ENCODE results near the gene C19orf67. TPM values are rescaled to one million over a fixed set of nuclear protein-coding genes. Genes with fewer than 3 reads are reported as not detected.

The C19orf67 gene
- polyA plus RNA-seq, 1 donor (not counting 4 experiments of a cell fraction or from before 2014, with no cell fraction given), result not detected

DNA sequence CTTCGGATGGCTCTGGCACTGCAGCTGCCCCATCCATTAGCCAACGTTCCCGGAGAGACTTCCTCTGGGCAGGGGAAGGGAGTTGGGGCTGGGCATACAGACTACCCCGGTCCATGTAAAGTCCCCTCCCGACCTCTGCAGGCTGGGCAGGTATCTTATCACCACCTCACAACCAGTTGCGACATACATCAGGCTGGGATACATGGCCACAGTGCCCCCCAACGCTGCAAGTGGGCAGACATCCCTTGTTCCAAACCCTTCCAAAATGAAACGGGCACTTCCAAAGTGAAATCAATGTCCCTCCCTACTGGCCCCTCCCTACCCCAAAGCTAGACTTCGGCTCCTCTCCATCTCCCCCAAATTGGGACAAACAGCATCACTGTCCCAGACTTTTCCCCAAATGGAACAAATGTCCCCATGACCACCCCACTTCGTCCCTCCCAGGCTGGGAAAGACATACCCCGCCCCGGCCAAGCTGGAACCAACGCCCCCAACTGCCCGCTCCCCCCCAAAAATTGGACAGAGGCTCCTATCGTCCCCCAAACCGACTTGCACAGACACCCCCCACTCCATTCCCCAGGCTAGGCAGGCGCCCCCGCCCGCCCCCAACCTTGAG lies 28.7 kb downstream of the C19orf67 start:
- H3K4me2 ChIP-seq (ENCODE audit: control insufficient read depth, extremely low read depth, insufficient read depth, low read depth, low read length), result no peak overlapping the region
- no peak overlapping the region for H2AFZ ChIP-seq (ENCODE audit: control insufficient read depth, low read length)
- no peak for FAIRE-seq
- H3K79me2 ChIP-seq (ENCODE audit: control insufficient read depth, insufficient read depth, low read length), result no peaks in the 10 kb centered on the region
- H3K27me3 ChIP-seq (ENCODE audit: control insufficient read depth, extremely low read depth, insufficient read depth, low read length), result peaks cover 43% of the 10 kb centered on the region
- H4K20me1 ChIP-seq (ENCODE audit: control insufficient read depth, extremely low read depth, insufficient read depth, low read length), result no peaks in the 10 kb centered on the region
- no peak overlapping the region for H3K9ac ChIP-seq (ENCODE audit: control insufficient read depth, extremely low read depth, insufficient read depth, low read length)
- no peak overlapping the region for H3K4me3 ChIP-seq (ENCODE audit: control insufficient read depth in 2 of 3, extremely low read depth in 1 of 3, insufficient read depth in 2 of 3, low read depth in 1 of 3, low read length in 3 of 3)
- H3K4me1 ChIP-seq (ENCODE audit: control insufficient read depth, extremely low read depth, insufficient read depth, low read length), result no peaks in the 10 kb centered on the region
- no peaks in the 10 kb centered on the region for H3K36me3 ChIP-seq (ENCODE audit: control insufficient read depth in 2 of 2, extremely low read depth in 1 of 2, insufficient read depth in 2 of 2, low read length in 2 of 2)
- dilution Hi-C loops (cut with MboI; ENCODE audit: extremely low pct_ligation_motif_present, low sequenced_read_pairs), result no loop called here
- H3K9me3 ChIP-seq (ENCODE audit: control insufficient read depth, low read depth, low read length), result no peaks in the 10 kb centered on the region
- no peak for DNase-seq (ENCODE audit: low read depth, low spot score)
- H3K9me1 ChIP-seq (ENCODE audit: control insufficient read depth, extremely low read depth, insufficient read depth, low read length), result no peaks in the 10 kb centered on the region
- TF ChIP-seq, protein P1, sequence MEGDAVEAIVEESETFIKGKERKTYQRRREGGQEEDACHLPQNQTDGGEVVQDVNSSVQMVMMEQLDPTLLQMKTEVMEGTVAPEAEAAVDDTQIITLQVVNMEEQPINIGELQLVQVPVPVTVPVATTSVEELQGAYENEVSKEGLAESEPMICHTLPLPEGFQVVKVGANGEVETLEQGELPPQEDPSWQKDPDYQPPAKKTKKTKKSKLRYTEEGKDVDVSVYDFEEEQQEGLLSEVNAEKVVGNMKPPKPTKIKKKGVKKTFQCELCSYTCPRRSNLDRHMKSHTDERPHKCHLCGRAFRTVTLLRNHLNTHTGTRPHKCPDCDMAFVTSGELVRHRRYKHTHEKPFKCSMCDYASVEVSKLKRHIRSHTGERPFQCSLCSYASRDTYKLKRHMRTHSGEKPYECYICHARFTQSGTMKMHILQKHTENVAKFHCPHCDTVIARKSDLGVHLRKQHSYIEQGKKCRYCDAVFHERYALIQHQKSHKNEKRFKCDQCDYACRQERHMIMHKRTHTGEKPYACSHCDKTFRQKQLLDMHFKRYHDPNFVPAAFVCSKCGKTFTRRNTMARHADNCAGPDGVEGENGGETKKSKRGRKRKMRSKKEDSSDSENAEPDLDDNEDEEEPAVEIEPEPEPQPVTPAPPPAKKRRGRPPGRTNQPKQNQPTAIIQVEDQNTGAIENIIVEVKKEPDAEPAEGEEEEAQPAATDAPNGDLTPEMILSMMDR (optimal IDR thresholded peaks at IDR 0.05 in 1 of 3, IDR thresholded peaks at IDR 0.05 in 1 of 3, conservative IDR thresholded peaks at IDR 0.05 in 1 of 3; ENCODE audit: extremely low read depth in 1 of 3, insufficient read depth in 2 of 3, low read length in 3 of 3), result no peak
- no peak for TF ChIP-seq EZH2 (IDR thresholded peaks at IDR 0.05; ENCODE audit: low read length)
- H3K27ac ChIP-seq (ENCODE audit: control insufficient read depth, insufficient read depth, low read length), result no peak overlapping the region

DNA sequence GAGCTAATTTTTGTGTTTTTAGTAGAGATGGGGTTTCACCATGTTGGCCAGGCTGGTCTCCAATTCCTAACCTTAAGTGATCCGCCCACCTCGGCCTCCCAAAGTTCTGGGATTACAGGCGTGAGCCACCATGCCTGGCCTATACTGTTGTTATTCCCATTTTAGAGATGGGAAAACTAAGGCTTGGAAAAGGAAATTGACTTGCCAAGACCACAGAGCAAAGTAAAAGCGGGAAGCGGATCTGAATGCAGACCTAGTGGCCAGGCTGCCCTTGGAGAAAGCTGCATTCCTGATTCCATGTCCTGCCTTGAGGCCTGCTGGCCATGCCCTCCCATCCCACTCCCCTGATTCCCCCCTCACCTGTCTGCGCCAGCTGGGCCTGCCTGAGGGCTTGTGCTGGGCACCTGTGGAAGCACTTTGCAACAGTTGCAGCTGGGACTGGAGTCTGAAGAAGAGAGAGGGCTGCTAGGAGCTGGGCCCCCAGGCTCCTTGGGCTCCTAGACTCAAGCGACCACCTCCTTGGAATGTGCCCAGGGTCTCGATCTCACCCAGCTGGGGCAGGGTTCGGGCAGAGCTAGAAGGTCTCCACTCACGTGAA lies 29.4 kb downstream of the C19orf67 start:
- Histone ChIP-seq H3K27me3 (ENCODE audit: control insufficient read depth, extremely low read depth, insufficient read depth, low read length) (peaks cover 40% of the 10 kb centered on the region), H4K20me1 (ENCODE audit: control insufficient read depth, extremely low read depth, insufficient read depth, low read length) (no peaks in the 10 kb centered on the region), H2AFZ (ENCODE audit: control insufficient read depth, low read length) (no peak overlapping the region), H3K27ac (ENCODE audit: control insufficient read depth, insufficient read depth, low read length) (no peak overlapping the region), H3K4me3 (ENCODE audit: control insufficient read depth in 2 of 3, extremely low read depth in 1 of 3, insufficient read depth in 2 of 3, low read depth in 1 of 3, low read length in 3 of 3) (no peak overlapping the region), H3K79me2 (ENCODE audit: control insufficient read depth, insufficient read depth, low read length) (no peaks in the 10 kb centered on the region), H3K36me3 (ENCODE audit: control insufficient read depth in 2 of 2, extremely low read depth in 1 of 2, insufficient read depth in 2 of 2, low read length in 2 of 2) (no peaks in the 10 kb centered on the region), H3K9me1 (ENCODE audit: control insufficient read depth, extremely low read depth, insufficient read depth, low read length) (no peaks in the 10 kb centered on the region), H3K9ac (ENCODE audit: control insufficient read depth, extremely low read depth, insufficient read depth, low read length) (no peak overlapping the region), H3K9me3 (ENCODE audit: control insufficient read depth, low read depth, low read length) (no peaks in the 10 kb centered on the region), H3K4me1 (ENCODE audit: control insufficient read depth, extremely low read depth, insufficient read depth, low read length) (no peaks in the 10 kb centered on the region), H3K4me2 (ENCODE audit: control insufficient read depth, extremely low read depth, insufficient read depth, low read depth, low read length) (no peak overlapping the region)
- DNase-seq (ENCODE audit: low read depth, low spot score), result no peak
- TF ChIP-seq EZH2 (IDR thresholded peaks at IDR 0.05; ENCODE audit: low read length), result no peak
- TF ChIP-seq, protein P1 (optimal IDR thresholded peaks at IDR 0.05 in 1 of 3, IDR thresholded peaks at IDR 0.05 in 1 of 3, conservative IDR thresholded peaks at IDR 0.05 in 1 of 3; ENCODE audit: extremely low read depth in 1 of 3, insufficient read depth in 2 of 3, low read length in 3 of 3), result no peak
- dilution Hi-C loops (cut with MboI; ENCODE audit: extremely low pct_ligation_motif_present, low sequenced_read_pairs), result no loop called here
- FAIRE-seq, result no peak

All from keratinocyte (primary cell).